Inflammatory macrophage treated with lipopolysaccharide for 1 hour (primary cell): ENCODE data around the gene RERE.

ENCODE experiments used
- DNase-seq, 2 donors: peaks; one replicate each; pipeline ENCODE4 v3.0.0-alpha.2; 2020 to 2022

Gene RERE

DNA sequence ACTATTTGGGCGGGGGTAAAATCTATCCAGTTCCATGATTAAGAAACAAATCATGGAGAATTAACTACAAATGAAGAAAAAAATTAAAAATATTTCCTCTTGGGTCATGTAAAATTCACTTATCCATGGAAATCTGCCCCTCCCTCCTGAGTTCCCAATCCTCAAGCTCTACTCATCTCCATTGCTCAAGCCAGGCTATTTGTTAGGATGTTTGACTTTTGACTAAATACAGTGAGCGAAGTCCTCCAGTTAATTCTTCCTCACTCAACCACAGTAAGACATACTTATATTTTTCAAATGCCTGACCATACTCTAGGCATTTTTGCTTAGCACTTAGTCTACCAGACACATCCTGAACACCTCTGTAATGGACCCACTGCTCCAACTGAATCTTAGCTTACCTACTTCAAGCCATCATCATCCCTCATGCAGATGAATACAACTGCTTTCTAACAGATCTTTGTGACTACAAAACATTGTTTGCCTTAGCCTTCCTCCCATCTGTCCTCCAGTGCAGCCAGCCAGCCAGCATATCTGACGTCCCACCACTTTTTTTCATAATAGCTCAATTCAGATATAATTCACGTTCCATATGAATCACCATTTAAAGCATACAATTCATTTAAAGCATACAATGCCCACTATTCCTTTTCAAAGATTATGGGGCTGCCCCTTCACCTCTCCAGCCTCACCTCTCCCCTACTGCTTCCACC lies 154.2 kb downstream of the RERE start:
- no peak for DNase-seq

DNA sequence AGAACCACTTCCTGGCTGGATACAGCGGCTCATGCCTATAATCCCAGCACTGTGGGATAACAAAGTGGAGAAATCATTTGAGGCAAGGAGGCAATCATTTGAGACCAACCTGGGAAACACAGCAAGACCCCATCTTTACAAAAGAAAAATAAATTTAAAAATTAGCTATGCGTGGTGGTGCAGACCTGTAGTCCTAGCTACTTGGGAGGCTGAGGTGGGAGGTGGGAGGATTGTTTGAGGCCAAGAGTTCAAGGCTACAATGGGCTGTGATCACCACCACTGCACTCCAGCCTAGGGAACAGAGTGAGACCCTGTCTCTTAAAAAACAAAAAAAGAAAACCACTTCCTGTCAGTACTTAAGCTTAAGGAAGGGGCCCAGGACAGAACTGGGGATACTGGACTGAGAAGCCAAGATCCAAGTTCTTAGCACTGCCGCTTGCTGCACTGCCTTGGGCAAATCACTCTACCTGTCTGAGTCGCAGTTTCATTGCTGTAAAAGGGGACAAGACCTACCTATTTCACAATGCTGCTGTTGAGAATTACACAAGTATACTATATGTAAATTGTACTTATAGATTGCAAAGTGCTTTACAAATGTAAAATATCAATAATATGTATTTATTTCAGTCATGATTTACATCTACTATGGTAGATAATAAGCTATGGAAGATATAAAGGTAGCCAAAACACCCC lies 154.9 kb downstream of the RERE start:
- no peak for DNase-seq

- DNase-seq, result peak; percentile 48 to 59
Observed at GRCh38 chr1:8661185-8662110, 156.0 kb downstream of the RERE start.

- no peak for DNase-seq
Observed at GRCh38 chr1:8660411-8660828, 157.0 kb downstream of the RERE start.

DNA sequence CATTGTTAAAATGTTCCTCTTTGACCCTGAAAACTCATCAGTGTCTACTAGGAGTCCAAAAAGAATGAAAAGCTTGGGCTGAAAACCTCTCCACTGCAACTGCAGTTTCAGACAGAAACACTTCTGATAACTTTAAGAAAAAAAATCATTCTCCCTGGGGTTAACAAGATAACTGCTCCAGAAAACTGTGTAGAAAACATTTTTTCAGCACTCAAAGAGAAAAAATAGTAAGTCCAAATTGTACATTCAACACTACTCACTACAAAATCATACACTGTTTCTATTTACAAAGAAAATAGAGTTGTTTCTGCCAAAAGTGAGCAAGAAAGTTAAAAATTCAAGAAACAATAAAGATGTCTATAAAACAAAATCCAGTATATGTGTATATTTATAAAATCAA lies 157.8 kb downstream of the RERE start:
- no peak for DNase-seq

GRCh38 chr1:8653878-8654277 lies 163.6 kb downstream of the RERE start:
- DNase-seq, result no peak

DNA sequence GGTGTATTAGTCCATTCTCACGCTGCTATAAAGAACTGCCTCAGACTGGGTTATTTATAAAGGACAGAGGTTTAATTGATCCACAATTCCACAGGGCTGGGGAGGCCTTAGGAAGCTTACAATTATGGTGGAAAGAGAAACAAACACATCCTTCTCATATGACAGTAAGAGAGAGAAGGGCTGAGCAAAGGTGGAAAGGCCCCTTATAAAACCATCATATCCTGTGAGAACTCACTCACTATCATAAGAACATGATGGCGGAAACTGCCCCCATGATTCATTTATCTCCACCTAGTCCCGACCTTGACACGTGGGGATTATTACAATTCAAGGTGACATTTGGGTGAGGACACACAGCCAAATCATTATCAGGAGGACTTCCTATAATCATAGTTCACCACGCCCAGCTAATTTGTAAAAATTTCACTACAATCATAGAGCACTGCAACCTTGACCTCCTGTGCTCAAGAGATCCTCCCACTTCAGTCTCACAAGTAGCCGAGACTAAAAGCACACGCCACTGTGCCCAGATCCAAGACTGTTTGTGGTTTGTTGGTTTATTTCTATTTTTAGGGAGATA lies 164.9 kb downstream of the RERE start:
- DNase-seq, result no peak

- DNase-seq, result no peak
Observed at GRCh38 chr1:8651962-8652361, 165.5 kb downstream of the RERE start.

GRCh38 chr1:8651236-8651890 lies 166.1 kb downstream of the RERE start:
- DNase-seq, result no peak

DNA sequence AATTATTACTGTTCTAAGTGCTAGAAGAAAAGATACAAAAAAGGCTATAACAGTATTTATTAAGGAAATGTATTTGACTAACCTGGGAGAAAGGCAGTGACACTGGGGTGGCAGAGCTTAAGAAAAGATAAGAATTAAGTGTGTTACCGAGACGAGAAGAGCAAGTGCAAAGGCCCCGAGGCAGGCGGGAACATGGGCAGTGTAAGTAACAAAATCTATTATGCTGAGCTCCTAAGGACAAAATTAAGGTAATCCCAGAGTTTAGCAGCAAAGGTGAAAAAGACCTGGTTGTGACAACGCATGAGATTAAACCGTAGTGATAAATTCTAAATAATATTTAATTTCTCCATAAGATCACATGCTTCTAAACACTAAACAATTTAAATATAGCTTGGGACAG lies 167.6 kb downstream of the RERE start:
- no peak for DNase-seq

DNA sequence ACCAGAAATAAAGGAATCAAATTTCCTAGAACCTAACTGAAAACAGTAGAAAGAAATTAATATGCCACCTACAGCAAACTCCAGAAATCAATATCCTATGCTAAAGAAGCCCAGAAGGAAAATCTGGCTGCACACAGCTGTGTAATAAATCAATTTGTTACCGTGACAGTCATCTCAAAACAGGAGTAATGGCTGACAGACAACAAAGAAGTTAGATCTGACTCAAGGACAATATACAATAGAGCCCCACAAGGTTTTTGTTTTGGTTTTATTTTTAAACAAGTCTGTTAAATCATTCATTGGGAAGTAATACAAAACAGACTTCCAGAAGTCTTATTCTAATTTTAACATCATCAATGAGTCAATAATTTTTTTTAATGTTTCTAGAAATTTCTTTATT lies 168.4 kb downstream of the RERE start:
- no peak for DNase-seq

DNA sequence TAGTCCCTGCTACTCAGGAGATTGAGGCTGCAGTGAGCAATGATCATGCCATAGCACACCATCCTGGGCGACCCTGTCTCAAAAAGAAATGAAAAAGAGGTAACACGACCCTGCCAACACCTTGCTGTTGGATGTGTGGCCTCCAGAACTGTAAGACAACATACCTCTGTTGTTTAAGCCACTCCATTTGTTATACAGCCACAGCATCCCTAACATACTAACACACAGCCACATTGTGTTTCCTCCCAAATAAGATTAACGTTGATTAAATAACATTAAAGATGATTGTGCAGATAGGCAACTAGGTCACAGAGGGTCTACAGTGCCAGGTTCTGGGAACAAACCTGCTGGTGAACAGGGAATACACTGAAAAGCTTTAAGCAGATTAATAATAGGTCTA lies 170.4 kb downstream of the RERE start:
- DNase-seq, result no peak

- DNase-seq, result no peak
Observed at GRCh38 chr1:8646189-8646588, 171.3 kb downstream of the RERE start.

DNA sequence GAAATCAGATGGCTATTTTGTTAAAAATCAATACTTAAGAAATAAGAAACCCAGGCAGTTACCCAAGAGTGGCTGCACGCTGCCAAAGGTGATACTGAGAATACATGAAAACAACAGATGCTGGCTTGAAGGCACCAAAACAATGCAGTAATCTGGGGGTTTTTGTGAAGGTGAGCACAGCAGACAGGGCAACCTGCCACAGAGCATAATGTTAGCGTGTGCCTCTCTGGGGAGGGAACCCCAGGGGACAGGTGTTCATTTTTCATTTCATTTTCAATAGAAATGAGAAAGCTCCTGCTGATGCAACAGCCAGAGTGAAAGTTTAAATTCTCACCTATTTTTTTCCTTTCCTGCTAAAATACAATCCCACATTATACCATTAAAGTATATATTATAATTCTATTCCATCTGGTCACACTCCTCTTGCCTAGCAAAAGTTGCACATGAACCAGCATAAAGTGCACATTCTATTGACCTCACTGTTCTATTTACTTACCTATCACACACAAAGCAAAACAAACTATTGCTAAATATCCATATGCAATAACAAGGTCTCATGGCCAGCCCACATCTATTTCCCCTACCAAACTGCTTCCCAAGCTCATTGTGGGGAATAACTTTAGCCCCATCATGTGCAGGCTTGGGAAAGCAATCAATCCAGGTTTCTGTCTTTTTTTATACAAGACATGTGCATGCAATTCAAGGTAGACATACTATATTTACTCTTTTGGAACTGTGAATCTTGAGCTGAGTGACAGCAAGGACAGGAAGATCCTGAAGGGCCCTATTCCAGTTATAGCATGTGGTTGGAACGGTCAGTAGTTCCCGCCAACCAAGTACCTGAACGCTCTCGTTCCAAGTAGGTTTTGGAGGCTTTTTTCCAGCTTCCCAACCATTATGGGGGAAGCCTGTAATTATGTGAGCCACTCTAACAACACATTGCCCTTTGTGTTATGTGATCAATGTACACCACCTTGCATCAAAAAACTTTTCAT lies 173.6 kb downstream of the RERE start:
- DNase-seq, result peak in 1 of 2 donors; percentile 25

DNA sequence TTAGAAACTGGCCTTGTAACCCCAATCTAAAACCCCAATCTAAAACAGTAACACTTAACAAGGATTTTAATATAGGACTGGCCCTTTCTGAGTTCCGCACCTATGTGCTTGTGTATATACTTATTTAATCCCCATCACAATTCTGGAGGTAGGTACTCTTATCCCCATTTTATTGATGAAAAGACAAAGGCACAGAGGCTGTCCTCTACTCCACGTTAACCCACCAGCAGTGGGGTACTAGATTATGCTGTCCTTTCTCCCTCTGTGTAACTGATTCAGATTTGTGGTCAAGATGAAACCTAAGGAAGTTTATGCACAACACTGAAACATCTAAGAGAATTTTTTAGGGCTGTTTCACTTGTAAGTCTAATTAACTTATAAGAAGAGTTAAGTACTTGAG lies 175.3 kb downstream of the RERE start:
- DNase-seq, result no peak

DNA sequence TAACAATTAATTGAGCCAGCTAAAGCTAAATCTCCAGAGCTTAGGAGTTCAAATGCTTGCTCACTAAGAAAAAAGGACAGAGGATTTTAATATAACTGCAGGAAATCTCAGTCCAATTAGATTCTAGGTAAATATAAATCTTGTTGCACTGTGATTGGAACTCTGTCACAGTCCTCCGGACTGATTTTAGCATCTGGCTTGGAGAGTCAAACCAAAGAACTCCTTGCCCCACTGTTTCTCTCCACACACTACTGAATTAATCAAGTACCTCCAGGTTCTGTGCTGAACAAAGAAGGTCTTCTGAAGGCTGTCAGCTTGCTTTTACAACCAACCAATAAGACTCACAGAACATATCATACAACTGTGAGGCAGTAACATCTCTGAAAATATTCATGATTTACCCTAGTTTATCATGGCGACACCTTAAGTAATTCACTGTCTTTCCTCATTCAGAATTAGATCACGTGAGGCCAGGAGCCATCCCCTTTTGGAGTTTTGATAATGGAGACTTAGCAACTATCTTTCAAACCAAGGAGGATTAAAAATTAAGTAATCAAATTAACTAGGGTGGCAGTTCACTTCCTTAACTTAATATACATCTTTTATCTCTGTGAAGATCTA lies 176.0 kb downstream of the RERE start:
- DNase-seq, result no peak

DNA sequence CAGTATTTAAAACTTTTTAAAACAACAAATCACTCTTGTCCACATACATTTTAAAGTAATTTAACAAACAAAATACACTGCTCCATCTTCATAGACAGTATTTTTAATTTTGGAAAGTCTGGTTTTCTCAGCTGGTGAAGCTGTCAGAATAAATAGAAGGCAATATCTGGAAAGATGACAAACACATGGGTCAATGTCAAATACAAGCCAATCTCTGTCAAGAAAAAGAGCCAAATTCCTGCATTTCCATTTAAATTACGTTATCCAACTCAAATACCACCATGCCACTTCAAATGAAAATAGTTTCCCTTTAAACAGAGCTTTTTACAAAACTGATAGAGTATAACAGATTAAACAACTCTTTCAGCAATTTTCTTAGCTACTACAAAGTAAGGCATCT lies 176.5 kb downstream of the RERE start:
- no peak for DNase-seq

DNA sequence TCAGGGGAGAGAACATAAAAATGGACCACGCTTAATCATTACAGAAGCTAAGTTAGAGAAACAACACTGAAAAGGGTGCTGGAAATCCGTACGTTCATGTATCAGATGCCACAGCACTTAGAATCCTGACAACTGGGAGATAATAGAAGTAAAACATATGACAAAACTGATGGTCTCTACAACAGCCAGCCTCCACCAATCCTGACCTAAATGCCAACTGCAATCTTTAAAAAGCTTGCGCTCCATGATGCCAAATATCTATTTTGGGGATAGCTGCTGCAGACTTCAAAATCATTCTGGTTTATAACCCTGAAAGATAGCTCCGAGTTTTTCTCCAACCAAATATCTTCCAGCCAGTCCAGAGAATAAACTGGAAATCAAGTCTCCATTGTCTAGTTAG lies 178.3 kb downstream of the RERE start:
- no peak for DNase-seq

DNA sequence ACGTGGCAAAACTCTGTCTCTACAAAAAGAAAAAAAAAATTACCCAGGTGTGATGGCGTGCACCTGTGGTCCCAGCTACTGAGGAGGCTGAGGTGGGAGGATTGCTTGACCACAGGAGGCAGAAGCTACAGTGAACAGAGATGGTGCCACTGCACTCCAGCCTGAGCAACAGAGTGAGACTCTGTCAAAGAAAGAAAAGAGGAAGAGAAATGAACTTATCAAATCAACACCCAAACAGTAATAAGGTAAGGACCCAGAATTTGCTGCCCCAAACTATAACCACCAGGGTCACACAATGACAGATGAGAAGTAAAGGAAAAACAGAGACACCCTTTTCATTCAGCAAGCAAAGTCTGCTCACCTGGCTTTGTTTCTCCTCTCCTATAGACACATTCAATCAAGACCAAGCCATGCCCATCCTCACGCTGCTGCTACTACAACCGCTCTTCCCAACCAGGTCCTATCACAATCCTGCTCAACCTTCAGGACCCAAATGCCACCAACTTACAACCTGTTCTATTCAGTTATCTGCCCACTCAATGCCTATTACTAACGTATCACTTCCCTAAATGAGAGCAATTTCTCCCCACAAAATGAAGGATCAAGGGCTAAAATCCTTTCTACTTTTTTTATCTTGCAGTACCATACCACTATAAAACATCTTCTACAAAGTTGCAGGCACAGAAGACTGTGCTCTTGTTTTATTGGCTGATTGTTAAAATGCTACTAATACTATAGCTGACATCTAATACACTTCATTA lies 183.5 kb downstream of the RERE start:
- no peak for DNase-seq

DNA sequence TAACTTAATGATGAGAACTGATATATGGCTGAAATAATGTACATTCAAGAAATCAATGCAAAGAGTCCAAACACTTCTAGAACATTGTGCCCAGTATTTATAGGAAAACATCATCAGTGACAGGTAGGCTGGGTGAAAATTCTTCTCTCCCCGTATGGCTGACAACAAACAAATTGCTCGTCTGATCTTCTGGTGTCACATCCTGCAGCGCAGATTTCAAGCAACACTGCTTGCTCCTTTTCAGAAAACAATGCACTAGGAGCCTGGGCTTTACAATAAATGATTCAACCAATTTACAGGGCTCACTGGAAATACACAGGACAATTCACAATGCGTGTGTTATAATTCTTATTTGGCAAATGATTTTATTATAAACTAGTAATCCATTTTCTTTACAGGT lies 185.3 kb downstream of the RERE start:
- DNase-seq, result no peak
